ENCODE results near the gene RASGRF1.

RASGRF1 gene

GRCh38 chr15:78989701-78990240 lies 100.8 kb downstream of the RASGRF1 start:
- H3K4me3 ChIP-seq (ENCODE audit: low read depth, low read length): no peak overlapping the region
- TF ChIP-seq CTCF (IDR thresholded peaks at IDR 0.05; ENCODE audit: low read depth, low read length): no peak

DNA sequence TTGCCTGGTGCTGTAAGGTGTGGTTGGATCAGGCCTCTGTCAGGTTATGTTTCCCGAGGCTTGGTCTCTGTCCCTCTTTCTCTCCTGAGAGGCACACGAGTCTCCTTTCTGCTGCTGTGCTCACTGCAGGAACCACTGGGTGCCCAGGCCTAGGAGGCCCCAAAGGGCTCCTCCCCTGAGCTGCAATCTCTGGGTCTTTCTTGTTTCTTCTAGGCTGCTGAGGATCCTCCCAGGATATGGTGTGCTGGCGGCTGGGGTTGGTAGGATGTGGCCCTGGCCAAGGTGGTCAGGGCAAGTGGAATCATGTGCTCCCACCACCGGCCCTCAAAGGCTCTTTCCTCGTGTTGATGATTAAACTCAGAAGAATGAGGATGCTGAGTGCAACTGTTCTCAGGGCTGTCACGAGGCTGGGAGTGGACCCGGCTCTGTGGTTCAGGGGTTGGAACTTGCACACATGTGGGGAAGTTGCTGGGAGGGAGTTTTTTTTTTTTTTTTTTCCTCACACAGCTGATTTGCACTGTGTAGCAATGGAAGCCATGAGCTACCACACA lies 102.1 kb downstream of the RASGRF1 start:
- no peak for TF ChIP-seq CTCF (IDR thresholded peaks at IDR 0.05; ENCODE audit: low read depth, low read length)
- H3K4me3 ChIP-seq (ENCODE audit: low read depth, low read length): no peak overlapping the region

GRCh38 chr15:78987556-78988360 lies 102.8 kb downstream of the RASGRF1 start:
- TF ChIP-seq CTCF (IDR thresholded peaks at IDR 0.05; ENCODE audit: low read depth, low read length): no peak
- H3K4me3 ChIP-seq (ENCODE audit: low read depth, low read length): no peak overlapping the region

- TF ChIP-seq CTCF (IDR thresholded peaks at IDR 0.05; ENCODE audit: low read depth, low read length): no peak
- no peak overlapping the region for H3K4me3 ChIP-seq (ENCODE audit: low read depth, low read length)
Observed at GRCh38 chr15:78985859-78986475, 104.6 kb downstream of the RASGRF1 start.

GRCh38 chr15:78984041-78984440 lies 106.5 kb downstream of the RASGRF1 start:
- no peak for TF ChIP-seq CTCF (IDR thresholded peaks at IDR 0.05; ENCODE audit: low read depth, low read length)
- H3K4me3 ChIP-seq (ENCODE audit: low read depth, low read length): no peak overlapping the region

DNA sequence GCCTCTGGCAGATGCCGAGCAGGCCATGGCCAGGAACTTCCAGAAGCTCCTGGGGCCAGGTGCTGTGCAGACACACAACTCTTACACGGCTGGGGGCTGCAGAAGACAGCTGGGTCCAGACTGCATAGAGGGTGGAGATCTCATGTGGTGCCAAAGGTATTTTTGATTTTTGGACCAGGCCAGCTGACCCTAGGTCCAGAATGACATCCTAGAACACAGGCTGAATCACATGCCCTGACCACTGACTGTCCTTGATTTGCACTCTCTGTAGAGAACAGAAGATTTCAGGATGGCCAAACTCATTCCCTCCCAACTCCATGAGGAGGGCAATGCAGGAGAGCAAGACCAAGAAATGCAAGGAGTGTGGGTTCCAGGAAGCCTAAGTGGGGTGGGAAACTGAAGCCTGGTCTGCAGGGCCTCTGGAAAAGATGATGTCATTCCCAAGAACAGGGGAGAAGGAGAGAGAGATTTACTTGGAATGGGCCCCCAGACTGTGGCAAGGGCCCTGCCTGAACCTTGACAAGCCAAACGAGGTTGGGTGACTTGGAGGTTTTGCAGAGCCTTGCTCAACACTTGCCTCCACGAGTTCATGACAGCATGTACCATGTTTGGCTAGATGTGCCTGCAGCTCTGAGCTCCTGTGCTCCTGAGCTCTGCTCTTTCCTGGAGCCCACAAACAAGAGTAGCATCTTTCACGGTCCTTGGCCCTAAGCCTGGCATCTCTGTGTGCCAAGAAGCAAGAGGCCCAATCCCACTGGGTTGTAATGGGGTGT lies 107.2 kb downstream of the RASGRF1 start:
- no peak overlapping the region for H3K4me3 ChIP-seq (ENCODE audit: low read depth, low read length)
- TF ChIP-seq CTCF (IDR thresholded peaks at IDR 0.05; ENCODE audit: low read depth, low read length): no peak

All from WI38 (cell line).